K562 (cell line): Measurements from ENCODE around the gene PSMD9. TPM values are rescaled to one million over a fixed set of nuclear protein-coding genes. Genes with fewer than 3 reads are reported as not detected.

ENCODE experiments used
- BMI1 ChIP-seq: fragments of 150-350 bp; IDR thresholded peaks from 2 replicates; pipeline ENCODE4 v1.6.1; 2014; ENCODE audit warnings: low read length
- BRF1 ChIP-seq: IDR thresholded peaks from 3 replicates; pipeline ENCODE4 v1.6.1; 2011; ENCODE audit warnings: borderline replicate concordance, mild to moderate bottlenecking; ENCODE audit not compliant: insufficient read length; ENCODE audit errors: extremely low read depth
- CBFA2T2 ChIP-seq: fragments of 450-650 bp; conservative IDR thresholded peaks from 2 replicates; pipeline ENCODE4 v1.6.1; 2017; ENCODE audit warnings: mild to moderate bottlenecking
- CREBBP ChIP-seq: IDR thresholded peaks from one replicate; pipeline ENCODE4 v1.6.1; 2012; ENCODE audit warnings: low read depth, mild to moderate bottlenecking, control low read depth, inconsistent platforms, low read length
- CTBP1 ChIP-seq: fragments of 450-650 bp; IDR thresholded peaks from 2 replicates; pipeline ENCODE4 v1.6.1; 2016; ENCODE audit warnings: borderline replicate concordance
- ETV5 ChIP-seq: sonication (generic); formaldehyde crosslinking; IDR thresholded peaks from 2 replicates; pipeline ENCODE4 v1.4.0; 2020; ENCODE audit warnings: low read depth, mild to moderate bottlenecking, missing genetic modification reagents
- FOXA3 ChIP-seq, 2 experiments: fragments of 450-650 bp in 1 of 2; sonication (generic) in 1 of 2; formaldehyde crosslinking; IDR thresholded peaks in 1 of 2; conservative IDR thresholded peaks in 1 of 2; 2 replicates each; pipeline versions ENCODE4 v1.4.0 to v1.8.0; 2020 to 2022; ENCODE audit warnings: mild to moderate bottlenecking in 2 of 2, missing genetic modification reagents in 1 of 2
- HDAC2 ChIP-seq: fragments of 450-650 bp; IDR thresholded peaks from 2 replicates; pipeline ENCODE4 v1.6.1; 2016; ENCODE audit warnings: mild to moderate bottlenecking
- L3MBTL2 ChIP-seq: fragments of 450-650 bp; IDR thresholded peaks from 2 replicates; pipeline ENCODE4 v1.6.1; 2016; ENCODE audit warnings: mild to moderate bottlenecking, moderate library complexity
- NFE2 ChIP-seq: IDR thresholded peaks from 2 replicates; pipeline ENCODE4 v1.6.1; 2014; ENCODE audit warnings: antibody characterized with exemption, low read depth
- SMC3 ChIP-seq: conservative IDR thresholded peaks from 2 replicates; pipeline ENCODE4 v1.6.1; 2011; ENCODE audit warnings: low read depth, low read length, improper control_type of control experiment; ENCODE audit not compliant: insufficient read depth
- TEAD1 ChIP-seq, 2 experiments: fragments of 450-650 bp in 1 of 2; sonication (generic) in 1 of 2; formaldehyde crosslinking; IDR thresholded peaks; 2 replicates each; pipeline versions ENCODE4 v1.4.0 to v1.8.0; 2020 to 2022; ENCODE audit warnings: mild to moderate bottlenecking in 2 of 2, missing genetic modification reagents in 1 of 2
- TEAD4 ChIP-seq, 2 experiments: sonication (generic) in 1 of 2; formaldehyde crosslinking in 1 of 2; IDR thresholded peaks; 2 replicates each; pipeline versions ENCODE4 v1.6.1 to v1.8.0; 2012 to 2022; ENCODE audit warnings: borderline replicate concordance in 1 of 2, inconsistent platforms in 1 of 2, low read length in 1 of 2, mild to moderate bottlenecking in 1 of 2, missing genetic modification reagents in 1 of 2
- TFAM ChIP-seq: fragments of 250-450 bp; sonication (Bioruptor Pico); conservative IDR thresholded peaks from 2 replicates; pipeline ENCODE4 v1.5.0; 2021; ENCODE audit warnings: mild to moderate bottlenecking, moderate library complexity
- WHSC1 ChIP-seq: IDR thresholded peaks from one replicate; pipeline ENCODE4 v1.6.1; 2012; ENCODE audit warnings: low read length, control low read depth, inconsistent platforms
- ZNF507 ChIP-seq: conservative IDR thresholded peaks from 2 replicates; pipeline ENCODE4 v1.6.1; 2017; ENCODE audit warnings: missing genetic modification characterization, missing compliant biosample characterization
- polyA plus RNA-seq, 8 experiments: library from polyadenylated mRNA; depleted of rRNA in 4 of 8; stranded (reverse) in 5 of 8; unstranded in 3 of 8; fragments of >200 nt; fragmentation: Nextera tagmentation in 2 of 8; fragmentation: Illumina TruSeq in 1 of 8; extraction: Ambion mirVana in 2 of 8; extraction: Trizol in 1 of 8; gene quantifications; 2 replicates each; pipeline versions ENCODE4 v1.2.1 to v1.2.3, GENCODE V29; 2011 to 2014; ENCODE audit warnings: inconsistent platforms in 1 of 8, missing spikeins in 1 of 8
- total RNA-seq, 7 experiments: library from RNA; depleted of rRNA in 6 of 7; stranded (reverse); fragments of >200 nt in 6 of 7; fragmentation: Illumina TruSeq in 2 of 7; extraction: Trizol in 2 of 7; gene quantifications; 2 replicates each; pipeline versions ENCODE4 v1.2.1 to v1.2.3, GENCODE V29; 2011 to 2021; ENCODE audit warnings: low replicate concordance in 1 of 7
- TF ChIP-seq, protein P1 (sequence below): sonication (generic); formaldehyde crosslinking; IDR thresholded peaks from 2 replicates; pipeline ENCODE4 v1.8.1; 2022; ENCODE audit warnings: missing genetic modification reagents
- TF ChIP-seq, protein P2 (sequence below): fragments of 250-450 bp; sonication (Bioruptor Pico); IDR thresholded peaks from 2 replicates; pipeline ENCODE4 v1.5.0; 2020; ENCODE audit warnings: mild to moderate bottlenecking
- TF ChIP-seq, protein P3 (sequence below): fragments of 450-650 bp; IDR thresholded peaks from 2 replicates; pipeline ENCODE4 v1.6.1; 2016; ENCODE audit warnings: low read depth, mild to moderate bottlenecking, moderate library complexity
- TF ChIP-seq, protein P4 (sequence below): fragments of 450-650 bp; IDR thresholded peaks from 2 replicates; pipeline ENCODE4 v1.6.1; 2016; ENCODE audit warnings: mild to moderate bottlenecking
- TF ChIP-seq, protein P5 (sequence below): sonication (generic); formaldehyde crosslinking; IDR thresholded peaks from 2 replicates; pipeline ENCODE4 v1.5.0; 2020; ENCODE audit warnings: missing genetic modification reagents

PSMD9 gene
- total and polyA plus RNA-seq, 9 of the 15 experiments (the other 6 are each of a cell fraction or from before 2014, with no cell fraction given): 12.2 to 143 (median 61.3) TPM

DNA sequence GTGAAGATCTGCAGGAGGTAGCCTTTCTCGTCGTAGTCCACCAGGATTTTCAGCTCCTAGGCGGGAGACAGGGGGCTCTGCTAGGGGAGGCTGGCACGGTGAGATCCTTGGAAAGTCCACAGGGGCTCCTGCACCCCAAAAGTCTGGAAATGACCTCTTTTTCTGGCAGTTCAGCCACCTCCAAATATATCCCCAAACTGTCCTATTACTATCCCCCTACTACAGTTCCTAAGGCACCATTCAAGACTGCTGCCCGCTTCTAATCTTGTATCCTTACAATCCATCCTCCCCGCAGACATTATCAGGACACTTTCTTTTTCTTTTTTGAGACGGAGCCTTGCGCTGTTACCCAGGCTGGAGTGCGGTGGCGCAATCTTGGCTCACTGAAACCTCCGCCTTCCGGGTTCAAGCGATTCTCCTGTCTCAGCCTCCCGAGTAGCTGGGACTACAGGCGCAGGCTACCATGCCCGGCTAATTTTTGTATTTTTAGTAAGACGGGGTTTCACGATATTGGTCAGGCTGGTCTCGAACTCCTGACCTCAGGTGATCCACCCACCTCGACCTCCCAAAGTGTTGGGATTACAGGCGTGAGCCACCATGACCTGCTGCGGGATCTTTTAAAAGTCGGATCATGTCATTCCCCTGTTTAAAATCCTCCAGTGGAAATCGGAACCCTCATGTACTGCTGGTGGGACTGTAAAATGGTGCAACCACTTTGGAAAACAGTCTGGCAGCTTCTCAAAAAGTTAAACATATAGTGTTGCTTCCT is 48.4 kb upstream of the PSMD9 start (continued):
- TF ChIP-seq, protein P1, sequence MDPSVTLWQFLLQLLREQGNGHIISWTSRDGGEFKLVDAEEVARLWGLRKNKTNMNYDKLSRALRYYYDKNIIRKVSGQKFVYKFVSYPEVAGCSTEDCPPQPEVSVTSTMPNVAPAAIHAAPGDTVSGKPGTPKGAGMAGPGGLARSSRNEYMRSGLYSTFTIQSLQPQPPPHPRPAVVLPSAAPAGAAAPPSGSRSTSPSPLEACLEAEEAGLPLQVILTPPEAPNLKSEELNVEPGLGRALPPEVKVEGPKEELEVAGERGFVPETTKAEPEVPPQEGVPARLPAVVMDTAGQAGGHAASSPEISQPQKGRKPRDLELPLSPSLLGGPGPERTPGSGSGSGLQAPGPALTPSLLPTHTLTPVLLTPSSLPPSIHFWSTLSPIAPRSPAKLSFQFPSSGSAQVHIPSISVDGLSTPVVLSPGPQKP (CRISPR knock-in tag): no peak
- TF ChIP-seq CREBBP (no peak), BMI1 (no peak), ZNF507 (tag) (no peak), CTBP1 (no peak), TEAD1 (CRISPR knock-in tag; IDR thresholded peaks at IDR 0.05) (no peak), TFAM (CRISPR knock-in tag) (no peak), WHSC1 (no peak), FOXA3 (CRISPR knock-in tag; conservative IDR thresholded peaks at IDR 0.05 in 1 of 2, IDR thresholded peaks at IDR 0.05 in 1 of 2) (0 out of 4 replicates have a peak, but pooled peaks of 1 of the 2 experiments have one; percentile 76), L3MBTL2 (no peak), HDAC2 (0 out of 2 replicates have a peak, but pooled peaks have one; percentile 5), CBFA2T2 (no peak), TEAD4 (IDR thresholded peaks at IDR 0.05; ENCODE audit: low read length) (no peak), TEAD4 (CRISPR knock-in tag; IDR thresholded peaks at IDR 0.05; ENCODE audit: borderline replicate concordance) (no peak; the same call in 1 of the 2 replicates), ETV5 (peak; percentile 7; the same call in 1 of the 2 replicates), BRF1 (no peak), NFE2 (no peak), SMC3 (no peak)
- TF ChIP-seq, protein P2, sequence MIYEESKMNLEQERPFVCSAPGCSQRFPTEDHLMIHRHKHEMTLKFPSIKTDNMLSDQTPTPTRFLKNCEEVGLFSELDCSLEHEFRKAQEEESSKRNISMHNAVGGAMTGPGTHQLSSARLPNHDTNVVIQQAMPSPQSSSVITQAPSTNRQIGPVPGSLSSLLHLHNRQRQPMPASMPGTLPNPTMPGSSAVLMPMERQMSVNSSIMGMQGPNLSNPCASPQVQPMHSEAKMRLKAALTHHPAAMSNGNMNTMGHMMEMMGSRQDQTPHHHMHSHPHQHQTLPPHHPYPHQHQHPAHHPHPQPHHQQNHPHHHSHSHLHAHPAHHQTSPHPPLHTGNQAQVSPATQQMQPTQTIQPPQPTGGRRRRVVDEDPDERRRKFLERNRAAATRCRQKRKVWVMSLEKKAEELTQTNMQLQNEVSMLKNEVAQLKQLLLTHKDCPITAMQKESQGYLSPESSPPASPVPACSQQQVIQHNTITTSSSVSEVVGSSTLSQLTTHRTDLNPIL (CRISPR knock-in tag): no peak
- TF ChIP-seq, protein P3, sequence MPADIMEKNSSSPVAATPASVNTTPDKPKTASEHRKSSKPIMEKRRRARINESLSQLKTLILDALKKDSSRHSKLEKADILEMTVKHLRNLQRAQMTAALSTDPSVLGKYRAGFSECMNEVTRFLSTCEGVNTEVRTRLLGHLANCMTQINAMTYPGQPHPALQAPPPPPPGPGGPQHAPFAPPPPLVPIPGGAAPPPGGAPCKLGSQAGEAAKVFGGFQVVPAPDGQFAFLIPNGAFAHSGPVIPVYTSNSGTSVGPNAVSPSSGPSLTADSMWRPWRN: no peak
- TF ChIP-seq, protein P4, sequence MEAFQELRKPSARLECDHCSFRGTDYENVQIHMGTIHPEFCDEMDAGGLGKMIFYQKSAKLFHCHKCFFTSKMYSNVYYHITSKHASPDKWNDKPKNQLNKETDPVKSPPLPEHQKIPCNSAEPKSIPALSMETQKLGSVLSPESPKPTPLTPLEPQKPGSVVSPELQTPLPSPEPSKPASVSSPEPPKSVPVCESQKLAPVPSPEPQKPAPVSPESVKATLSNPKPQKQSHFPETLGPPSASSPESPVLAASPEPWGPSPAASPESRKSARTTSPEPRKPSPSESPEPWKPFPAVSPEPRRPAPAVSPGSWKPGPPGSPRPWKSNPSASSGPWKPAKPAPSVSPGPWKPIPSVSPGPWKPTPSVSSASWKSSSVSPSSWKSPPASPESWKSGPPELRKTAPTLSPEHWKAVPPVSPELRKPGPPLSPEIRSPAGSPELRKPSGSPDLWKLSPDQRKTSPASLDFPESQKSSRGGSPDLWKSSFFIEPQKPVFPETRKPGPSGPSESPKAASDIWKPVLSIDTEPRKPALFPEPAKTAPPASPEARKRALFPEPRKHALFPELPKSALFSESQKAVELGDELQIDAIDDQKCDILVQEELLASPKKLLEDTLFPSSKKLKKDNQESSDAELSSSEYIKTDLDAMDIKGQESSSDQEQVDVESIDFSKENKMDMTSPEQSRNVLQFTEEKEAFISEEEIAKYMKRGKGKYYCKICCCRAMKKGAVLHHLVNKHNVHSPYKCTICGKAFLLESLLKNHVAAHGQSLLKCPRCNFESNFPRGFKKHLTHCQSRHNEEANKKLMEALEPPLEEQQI: no peak
- TF ChIP-seq, protein P5, sequence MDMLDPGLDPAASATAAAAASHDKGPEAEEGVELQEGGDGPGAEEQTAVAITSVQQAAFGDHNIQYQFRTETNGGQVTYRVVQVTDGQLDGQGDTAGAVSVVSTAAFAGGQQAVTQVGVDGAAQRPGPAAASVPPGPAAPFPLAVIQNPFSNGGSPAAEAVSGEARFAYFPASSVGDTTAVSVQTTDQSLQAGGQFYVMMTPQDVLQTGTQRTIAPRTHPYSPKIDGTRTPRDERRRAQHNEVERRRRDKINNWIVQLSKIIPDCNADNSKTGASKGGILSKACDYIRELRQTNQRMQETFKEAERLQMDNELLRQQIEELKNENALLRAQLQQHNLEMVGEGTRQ (CRISPR knock-in tag): no peak
